Inferior parietal cortex (tissue), 1 donor: ENCODE results near the gene KIFC3.
"Not testable (repeated sequence)": the region's sequence is repeated elsewhere in the genome, so short reads cannot be mapped to it uniquely, and the experiment has no call there.

Experiments
- DNase-seq: peaks from one replicate; pipeline ENCODE4 v3.0.0-alpha.2; 2016; ENCODE audit errors: extremely low spot score

Gene KIFC3

DNA sequence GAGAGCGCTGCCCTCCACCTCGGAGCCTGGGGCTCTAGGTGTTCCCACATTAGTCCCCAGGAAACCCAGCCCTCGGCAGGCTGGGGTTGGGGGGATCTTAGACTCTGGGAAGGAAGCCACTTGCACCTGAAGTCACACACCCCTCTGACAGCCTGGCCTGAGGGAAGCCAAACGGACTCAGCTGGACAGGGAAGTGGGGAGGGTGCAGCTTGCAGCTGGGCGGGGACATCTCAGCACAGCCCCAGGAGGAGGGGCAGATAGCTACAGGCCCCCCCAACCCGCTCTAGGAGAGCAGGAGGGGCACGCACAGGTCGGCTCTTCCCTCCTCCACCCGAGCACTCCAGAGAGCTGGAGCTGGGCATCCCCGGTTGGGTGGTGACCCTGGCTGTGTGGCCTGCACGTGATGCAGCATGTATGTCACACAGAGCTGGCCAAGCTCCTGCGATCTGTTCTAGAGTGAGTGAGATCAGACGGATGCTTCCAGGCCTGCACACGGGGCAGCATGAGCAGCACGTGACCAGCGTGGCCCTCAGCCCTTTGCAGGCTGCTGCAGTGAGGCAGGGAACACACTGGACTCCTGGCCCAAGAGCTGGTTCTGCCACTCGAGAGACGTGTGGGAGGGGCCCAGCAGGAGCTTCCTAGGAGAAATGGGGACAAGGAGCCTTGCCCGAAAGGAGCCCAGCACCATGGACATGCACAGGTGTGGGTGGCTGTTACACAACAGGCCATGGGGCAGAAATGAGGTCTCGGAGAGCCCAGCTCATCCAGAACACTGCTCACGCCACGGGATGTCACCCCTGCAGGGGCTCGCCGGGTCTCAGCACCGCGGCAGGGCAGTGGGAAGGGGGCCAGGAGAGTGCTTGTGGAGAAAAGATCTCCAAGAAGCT is 15.4 kb downstream of the KIFC3 start:
- DNase-seq = no peak

DNA sequence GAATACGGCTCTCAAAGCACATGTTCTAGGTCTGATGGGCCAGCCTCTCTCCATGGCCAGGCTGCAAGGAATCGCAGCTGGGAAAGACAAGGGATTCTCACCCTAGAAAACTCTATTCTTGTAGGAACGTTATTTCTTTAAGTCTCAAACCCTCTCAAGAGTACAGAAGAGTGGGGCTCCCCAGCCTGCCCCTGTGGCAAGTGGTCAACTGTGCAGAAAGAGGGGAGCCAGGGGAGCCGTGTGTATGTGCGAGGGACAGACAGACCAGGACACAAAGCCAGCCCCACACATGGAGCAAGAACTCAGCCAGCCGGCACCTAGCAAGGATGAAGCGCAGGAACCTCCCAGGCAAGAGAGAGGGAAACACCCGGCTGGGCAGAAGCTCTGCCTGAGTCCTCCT is 16.4 kb downstream of the KIFC3 start:
- DNase-seq = no peak

DNA sequence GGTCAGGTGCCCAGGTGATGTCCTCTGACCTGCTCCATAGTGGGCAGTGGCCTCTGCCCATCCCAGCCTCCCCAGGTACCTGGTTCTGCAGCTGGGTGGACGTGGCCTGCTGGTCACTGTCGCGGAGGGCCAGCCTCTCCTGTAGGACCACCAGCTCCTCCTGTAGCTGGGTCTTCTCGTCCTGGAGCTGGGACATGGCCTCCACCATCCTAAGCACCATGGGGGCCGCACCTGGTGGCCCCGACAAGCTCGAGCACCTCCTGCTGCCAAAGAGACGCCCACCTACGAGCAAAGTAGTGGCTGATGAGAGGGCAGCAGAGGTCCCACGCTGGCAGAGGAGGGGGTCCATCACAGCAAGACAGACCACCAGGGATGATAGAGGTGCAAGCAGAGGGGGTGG is 16.9 kb downstream of the KIFC3 start:
- no peak for DNase-seq

DNA sequence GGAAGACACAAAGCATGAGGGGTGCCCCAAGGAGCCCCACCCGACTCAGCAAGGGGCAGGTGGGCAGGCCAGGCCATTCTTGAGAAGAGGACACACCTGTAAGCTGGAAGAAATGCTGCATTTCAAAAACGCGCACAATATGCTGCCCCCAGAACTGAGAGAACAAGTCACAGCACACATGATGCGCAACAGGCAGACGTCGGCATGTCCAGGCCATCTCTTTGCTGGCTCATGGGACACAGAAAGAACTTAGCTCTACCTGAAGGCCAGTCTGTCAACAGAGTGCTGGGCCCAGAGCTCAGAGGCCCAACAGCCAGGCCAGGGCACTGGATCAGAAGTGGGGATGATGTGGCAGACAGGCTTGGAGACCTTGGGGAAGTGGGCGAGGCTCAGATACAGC is 18.0 kb downstream of the KIFC3 start:
- DNase-seq = no peak

DNA sequence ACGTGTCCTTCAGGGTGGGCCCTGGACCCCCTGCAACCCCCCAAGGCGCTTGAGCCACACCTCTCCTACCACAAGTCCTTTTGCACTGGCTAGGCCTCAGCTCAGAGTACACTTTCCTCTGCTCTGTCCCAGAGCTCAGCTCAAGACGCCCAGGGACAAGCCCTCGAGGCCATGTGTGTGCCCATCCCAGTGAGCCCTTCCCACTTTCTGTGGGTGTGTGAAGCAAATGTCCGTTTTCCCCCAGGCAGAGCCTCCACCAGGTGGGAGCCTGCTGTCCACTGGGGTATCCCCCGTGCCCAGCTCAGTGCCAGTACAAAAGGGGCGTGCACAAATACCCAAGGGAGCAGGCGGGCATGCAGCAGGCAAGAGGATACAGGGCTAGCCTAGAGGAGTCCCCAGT is 18.4 kb downstream of the KIFC3 start:
- DNase-seq = no peak

DNA sequence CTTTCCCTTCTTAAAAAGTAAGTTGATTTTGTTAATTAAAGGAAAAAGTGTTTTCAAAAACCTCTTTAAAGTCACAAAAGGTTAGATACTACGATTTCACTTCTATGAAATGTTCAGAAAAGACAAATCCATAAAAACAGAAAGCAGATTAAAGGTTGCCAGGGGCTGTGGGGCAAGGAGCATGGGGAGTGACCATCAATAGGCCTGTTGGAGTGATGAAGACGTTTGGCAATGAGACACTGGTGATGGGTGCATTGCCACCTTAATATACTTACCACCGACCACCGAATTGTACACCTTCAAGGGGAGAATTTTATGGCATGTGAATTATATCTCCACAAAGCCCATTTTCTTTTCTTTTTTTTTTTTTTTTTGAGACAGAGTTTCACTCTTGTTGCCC is 19.2 kb downstream of the KIFC3 start:
- no peak for DNase-seq

DNA sequence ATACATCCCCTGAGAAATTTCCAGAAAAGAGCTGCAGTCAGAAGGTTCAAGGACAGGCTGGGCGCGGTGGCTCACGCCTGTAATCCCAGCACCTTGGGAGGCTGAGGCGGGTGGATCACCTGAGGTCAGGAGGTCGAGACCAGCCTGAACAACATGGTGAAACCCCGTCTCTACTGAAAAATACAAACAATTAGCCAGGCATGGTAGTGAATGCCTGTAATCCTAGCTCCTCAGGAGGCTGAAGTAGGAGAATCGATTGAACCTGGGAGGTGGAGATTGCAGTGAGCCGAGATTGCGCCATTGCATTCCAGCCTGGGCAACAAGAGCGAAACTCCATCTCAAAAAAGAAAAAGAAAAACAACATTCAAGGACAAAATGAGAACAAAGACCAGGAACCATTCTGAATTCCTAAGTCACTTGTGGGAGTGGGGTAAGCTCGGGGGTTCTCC is 19.7 kb downstream of the KIFC3 start:
- not testable (repeated sequence) for DNase-seq

DNA sequence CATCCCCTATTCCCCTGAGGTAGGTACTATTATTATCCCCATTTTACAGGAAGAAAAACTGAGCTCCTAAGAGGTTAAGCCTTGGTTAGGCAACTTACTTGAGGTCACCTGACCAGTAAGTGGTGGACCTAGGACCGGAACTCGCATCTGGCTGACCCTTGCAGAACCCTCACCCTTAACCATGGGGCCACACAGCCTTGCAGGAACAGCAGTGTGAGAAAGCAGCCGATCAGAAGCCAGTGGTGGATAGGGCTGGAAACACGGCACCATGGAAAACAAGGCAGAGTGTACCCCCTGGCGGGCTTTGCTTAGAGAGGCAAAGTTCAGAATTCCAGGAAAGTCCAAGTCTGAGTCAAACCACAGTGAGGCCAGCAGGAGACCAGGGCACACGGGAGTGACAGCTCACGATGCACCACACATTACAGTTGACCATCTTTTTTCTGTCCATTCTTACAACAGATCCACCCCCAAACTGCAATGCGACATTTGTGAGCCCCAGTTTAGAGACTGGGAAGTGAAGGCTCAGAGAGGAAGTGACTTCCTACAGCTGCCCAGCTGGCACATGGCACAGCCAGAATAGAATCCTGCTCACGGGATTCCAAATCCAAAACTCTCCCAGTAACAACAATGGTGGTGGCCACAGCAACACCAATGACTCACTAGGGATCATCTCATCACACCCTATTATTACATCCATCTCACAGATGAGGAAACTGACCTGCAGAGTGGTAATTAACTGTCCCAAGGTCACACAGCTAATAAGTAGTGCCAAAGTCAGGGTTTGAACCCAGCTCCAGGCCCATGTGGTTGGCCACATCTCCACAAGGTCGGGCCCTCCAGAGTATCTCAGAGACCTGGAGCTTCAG is 20.3 kb downstream of the KIFC3 start:
- DNase-seq = no peak

DNA sequence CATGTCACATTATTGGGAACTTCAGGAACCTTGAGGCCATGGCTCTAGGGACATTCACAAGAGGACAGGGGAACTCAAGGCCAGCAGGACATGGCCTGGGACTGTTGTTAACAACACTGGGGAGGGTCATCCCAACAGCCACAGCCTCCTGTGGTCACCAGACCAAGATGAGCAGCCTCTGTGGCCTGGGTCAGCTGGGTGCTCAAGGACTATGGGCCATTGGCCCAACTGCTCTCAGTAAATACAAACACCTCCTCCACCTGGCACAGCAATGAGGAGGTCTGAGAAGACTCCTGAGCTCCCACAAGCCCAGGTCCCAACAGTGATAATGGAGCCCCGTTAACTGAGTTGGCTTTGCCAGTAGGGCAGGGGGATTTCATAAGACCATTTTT is 20.9 kb downstream of the KIFC3 start:
- no peak for DNase-seq

DNA sequence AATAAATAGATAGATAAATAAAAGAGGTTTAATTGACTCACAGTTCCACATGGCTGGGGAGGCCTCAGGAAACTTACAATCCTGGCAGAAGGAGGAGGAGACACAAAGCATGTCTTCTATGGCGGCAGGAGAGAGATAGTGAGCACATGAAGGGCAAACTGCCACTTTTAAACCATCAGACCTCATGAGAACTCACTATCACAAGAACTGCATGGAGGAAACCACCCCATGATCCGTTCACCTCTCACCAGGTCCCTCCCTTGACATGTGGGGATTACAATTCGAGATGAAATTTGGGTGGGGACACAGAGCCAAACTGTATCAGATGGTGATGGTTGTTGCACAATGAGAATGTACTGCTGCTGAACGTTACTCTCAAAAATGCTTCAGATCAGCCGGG is 22.5 kb downstream of the KIFC3 start:
- DNase-seq = not testable (repeated sequence)

DNA sequence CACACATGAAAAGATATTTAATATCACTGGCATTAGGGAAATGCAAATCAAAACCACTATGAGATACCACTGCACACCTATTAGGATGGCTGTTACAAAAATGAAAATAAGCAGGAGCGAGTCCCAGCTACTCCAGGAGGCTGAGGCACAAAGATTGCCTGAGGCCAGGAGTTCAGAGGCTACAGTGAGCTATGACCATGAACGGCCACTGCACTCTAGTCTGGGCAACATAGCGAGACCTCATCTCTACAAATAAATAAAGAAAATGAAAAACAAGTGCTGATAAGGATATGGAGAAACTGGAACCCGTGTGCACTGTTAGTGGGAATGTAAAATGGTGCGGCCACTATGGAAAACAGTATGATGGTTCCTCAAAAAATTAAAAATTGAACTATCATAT is 23.6 kb downstream of the KIFC3 start:
- no peak for DNase-seq

DNA sequence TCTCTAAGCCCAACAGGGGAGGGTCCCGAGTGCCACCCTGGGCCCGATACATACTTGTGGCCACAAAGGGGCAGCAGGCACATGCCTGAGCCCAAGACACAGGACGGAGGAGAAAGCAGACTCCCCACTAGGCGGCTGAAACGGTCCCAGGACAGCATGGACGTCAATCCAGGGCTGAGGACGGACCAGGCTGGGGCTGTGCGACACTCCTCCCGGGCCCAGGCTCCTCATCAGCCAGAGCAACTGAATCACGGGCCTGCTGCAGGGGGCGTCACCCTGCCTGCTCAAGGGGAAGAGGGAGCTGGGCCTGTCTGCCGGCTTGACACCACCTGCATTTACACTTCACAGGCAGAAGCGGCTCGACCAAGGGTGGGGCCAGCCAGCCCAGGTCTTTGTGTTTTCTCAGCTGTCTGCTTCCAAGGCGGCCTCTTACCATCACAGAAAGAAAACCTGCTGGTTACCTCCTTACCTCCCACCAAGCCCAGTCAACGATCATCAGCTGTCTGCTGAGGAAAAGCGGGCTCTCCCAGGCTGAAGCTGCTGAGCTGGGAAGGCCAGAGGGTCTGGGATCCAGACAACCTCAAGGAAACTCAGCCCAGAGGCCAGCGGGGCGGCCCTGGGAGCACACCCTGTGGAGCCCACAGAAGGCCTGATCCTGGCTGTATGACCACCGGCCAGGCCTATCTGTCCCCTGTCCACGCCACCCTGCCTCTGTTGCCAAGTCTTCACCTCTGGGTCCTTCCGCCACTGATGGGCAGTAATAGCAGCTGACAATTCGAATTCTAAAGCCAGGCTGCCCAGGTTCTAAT is 26.4 kb downstream of the KIFC3 start:
- DNase-seq = no peak

DNA sequence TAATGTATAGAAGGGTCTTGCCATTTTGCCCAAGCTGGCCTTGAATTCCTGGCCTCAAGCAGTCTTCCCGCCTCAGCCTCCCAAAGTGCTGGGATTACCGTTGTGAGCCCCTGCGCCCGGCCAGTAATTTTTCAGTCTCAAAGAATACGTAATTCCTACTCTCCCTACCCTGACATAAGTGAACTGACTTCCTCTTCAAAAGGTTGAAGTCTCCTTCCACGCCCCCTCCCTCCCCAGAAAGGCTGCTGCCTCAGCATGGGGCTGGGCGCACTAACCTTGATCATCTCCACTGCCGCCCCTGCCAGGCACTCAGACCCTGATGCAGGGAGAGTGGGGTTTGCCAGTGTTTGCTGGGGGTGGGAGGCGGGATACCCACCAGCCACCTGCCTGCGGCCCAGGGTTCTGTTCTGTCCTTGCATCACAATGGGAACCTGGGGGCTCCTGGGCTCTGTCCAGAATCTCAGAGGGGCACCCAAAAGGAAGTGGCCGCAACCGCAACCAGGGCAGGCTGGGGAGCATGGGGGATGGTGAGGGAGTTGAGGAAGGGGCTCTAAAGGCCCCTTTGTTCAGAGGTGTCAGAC is 27.5 kb downstream of the KIFC3 start:
- no peak for DNase-seq

DNA sequence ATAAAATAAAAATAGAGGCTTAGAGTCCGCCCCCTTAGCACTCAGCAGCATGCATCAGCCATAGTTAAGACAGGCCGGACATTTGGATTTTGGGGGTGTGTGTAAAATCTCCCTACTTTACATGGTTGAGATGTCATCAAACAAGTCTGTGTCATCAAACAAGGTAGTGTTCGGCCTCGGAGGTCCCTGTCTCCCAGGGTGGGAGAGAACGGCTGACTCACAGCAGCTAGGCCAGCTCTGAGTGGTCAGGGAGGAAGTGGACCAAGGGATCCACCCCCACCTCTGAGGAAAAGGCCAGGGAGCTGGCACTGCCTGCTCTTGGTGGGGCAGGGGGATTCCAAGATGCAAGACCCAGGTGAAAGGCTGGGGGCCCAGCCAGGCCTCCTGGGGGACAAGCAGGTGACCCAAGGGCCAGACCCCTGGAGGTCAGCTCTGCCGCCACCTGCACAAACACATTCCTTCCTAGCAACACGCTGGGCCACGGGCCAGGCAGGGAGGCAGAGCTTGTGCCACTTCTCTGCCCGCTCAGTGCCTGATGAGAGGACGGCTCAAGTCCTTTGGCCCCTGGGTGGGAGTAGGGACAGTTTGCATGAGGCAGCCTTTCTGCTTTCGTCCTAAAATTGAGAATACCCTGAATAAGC is 28.5 kb downstream of the KIFC3 start:
- no peak for DNase-seq

DNA sequence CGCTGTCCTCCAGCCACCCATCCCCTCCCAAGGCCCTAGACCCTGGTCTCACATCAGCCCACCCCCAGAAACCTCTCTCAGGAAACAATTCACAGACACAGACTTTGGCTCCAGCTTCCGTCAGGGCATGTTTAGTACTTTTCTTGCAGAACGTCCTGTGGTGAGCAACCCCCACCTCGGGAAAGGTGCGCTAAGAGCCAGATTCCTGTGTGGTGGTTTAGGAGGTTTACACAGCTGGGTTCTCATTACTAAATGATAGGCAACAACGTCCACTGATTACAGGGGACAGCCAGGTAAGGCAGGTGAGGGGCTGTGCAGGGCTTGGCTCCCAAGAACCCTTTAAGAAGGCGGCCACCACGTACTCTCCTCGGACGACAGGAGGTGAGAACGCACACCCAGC is 29.3 kb downstream of the KIFC3 start:
- no peak for DNase-seq

DNA sequence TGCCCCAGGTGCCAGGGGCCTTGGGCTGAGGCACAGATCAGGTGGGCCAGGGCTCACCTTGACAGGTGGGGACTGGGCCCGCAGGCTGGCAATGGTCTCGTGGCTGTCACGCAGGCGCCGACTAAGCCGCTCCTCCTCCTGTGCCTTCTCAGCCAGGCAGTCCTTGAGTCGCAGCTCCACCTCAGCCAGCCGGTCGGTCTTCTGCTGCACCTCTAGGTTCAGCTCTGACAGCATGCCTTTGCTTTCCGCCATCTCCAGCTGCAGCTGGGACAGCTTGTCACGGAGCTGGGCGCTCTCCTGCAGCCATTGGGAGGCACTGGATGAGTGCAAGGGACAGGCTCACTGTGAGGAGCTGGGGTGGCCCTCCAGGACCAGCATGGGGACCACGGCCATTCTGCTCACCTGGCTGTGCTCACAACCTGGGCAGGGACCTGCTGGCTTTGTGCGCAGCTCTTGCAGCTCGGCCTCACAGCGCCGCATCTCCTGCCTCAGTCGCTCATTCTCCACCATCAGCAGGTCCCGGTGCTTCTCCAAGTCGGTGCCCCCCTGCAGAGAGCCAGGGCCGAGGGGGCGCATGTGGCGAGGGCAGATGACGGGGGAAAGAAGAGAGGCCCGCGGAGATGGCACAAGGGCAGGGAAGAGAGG is 31.0 kb downstream of the KIFC3 start:
- DNase-seq = no peak

DNA sequence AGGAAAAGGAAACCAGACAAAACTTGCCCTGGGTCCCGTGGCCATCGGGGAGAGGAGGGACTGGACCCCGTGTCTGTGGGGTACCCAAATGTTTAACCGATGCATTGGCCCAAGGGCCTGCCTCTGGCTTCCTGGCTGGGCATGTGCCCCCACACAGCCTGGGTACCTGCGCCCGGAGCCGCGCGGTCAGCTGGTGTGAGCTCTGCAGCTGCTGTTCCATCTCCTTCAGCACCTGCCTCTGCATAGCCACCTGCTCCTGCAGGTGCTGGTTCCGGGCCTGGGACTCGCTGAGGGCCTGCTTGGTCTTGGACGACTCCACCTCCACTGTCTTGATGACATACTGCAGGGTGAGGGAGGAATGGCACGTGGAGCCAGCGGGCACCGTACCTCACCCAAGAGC is 31.9 kb downstream of the KIFC3 start:
- no peak for DNase-seq

DNA sequence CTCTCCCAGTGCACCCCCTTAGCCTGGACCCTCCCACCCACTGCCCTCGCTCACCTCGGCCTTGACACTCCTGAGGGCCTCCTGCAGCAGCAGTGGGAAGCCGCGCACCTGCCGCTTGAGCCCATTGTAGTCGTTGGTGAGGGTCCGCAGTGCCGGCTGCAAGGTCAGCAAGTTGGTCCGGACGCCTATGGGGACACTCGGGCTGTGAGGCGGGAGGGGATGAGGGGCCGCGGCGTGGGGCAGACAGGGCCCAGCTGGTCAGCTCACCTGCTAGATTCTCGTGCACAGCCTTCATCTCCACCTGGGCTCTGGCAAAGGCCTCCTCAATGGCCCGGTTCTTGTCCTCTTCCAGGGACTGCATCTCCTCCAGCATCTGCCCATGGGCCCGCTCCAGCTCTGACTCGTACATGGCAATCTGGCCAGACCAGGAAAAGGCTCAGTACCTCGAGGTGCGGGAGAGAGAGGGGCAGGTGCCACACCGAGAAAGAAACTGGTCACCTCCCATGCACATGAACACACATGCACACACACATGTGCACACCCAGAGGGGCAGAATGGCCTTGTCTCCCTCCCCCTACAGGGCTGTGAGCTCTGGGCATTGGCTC is 32.6 kb downstream of the KIFC3 start:
- no peak for DNase-seq

DNA sequence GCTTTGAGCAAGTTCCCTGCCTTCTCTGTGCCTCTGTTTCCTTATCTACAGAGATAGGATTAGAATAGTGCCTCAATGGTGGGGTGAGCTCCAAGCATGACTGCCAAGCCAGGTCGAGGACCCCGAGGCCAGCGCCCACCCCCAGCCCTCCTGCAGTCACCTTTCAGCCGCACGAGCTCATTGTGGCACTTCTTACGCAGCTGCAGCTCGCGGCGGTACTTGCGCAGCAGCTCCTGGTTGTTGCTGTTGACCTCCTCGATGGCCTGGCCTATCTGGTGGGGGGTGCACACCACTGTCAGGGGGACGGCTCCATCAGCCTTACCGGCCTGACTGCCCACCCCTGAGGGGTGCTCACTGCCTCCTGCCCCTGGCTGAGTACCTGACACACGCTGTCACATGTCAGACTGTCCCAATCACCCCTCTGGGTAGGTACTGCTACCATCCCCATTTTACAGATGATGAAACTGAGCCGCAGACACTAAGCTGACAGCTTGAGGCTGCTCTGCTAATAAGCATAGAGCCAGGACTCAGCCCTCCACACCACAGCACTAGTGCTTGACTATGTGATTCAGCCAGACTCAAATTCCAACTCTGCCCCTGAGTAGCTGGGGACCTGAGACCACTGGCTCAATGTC is 35.5 kb downstream of the KIFC3 start:
- DNase-seq = no peak
